ENCODE measurements around the gene MDC1.
"Not testable (repeated sequence)": the region's sequence is repeated elsewhere in the genome, so short reads cannot be mapped to it uniquely, and the experiment has no call there.

GRCh38 chr6:30765495-30765894 is 48.4 kb upstream of the MDC1 start:
- TF ChIP-seq, protein P1, sequence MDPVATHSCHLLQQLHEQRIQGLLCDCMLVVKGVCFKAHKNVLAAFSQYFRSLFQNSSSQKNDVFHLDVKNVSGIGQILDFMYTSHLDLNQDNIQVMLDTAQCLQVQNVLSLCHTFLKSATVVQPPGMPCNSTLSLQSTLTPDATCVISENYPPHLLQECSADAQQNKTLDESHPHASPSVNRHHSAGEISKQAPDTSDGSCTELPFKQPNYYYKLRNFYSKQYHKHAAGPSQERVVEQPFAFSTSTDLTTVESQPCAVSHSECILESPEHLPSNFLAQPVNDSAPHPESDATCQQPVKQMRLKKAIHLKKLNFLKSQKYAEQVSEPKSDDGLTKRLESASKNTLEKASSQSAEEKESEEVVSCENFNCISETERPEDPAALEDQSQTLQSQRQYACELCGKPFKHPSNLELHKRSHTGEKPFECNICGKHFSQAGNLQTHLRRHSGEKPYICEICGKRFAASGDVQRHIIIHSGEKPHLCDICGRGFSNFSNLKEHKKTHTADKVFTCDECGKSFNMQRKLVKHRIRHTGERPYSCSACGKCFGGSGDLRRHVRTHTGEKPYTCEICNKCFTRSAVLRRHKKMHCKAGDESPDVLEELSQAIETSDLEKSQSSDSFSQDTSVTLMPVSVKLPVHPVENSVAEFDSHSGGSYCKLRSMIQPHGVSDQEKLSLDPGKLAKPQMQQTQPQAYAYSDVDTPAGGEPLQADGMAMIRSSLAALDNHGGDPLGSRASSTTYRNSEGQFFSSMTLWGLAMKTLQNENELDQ (CRISPR knock-in tag; IDR thresholded peaks at IDR 0.05; ENCODE audit: borderline replicate concordance): not testable (repeated sequence)
- TF ChIP-seq, protein P2, sequence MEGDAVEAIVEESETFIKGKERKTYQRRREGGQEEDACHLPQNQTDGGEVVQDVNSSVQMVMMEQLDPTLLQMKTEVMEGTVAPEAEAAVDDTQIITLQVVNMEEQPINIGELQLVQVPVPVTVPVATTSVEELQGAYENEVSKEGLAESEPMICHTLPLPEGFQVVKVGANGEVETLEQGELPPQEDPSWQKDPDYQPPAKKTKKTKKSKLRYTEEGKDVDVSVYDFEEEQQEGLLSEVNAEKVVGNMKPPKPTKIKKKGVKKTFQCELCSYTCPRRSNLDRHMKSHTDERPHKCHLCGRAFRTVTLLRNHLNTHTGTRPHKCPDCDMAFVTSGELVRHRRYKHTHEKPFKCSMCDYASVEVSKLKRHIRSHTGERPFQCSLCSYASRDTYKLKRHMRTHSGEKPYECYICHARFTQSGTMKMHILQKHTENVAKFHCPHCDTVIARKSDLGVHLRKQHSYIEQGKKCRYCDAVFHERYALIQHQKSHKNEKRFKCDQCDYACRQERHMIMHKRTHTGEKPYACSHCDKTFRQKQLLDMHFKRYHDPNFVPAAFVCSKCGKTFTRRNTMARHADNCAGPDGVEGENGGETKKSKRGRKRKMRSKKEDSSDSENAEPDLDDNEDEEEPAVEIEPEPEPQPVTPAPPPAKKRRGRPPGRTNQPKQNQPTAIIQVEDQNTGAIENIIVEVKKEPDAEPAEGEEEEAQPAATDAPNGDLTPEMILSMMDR (CRISPR knock-in tag; IDR thresholded peaks at IDR 0.05): not testable (repeated sequence)
- not testable (repeated sequence) for TF ChIP-seq PHF20 (CRISPR knock-in tag; IDR thresholded peaks at IDR 0.05); POLR2AphosphoS5 (IDR thresholded peaks at IDR 0.05; ENCODE audit: low read depth, low read length); ZNF280B (CRISPR knock-in tag; IDR thresholded peaks at IDR 0.05; ENCODE audit: borderline replicate concordance)
- TF ChIP-seq, protein P3, sequence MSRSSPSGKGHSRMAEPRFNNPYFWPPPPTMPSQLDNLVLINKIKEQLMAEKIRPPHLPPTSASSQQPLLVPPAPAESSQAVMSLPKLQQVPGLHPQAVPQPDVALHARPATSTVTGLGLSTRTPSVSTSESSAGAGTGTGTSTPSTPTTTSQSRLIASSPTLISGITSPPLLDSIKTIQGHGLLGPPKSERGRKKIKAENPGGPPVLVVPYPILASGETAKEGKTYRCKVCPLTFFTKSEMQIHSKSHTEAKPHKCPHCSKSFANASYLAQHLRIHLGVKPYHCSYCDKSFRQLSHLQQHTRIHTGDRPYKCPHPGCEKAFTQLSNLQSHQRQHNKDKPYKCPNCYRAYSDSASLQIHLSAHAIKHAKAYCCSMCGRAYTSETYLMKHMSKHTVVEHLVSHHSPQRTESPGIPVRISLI (CRISPR knock-in tag; IDR thresholded peaks at IDR 0.05; ENCODE audit: borderline replicate concordance): not testable (repeated sequence)

Measured in HepG2 (cell line).